Lower leg skin (tissue), 3 donors: ENCODE data around the gene NECTIN1.

Experiments
- POLR2A ChIP-seq, 2 donors: fragments of 450-650 bp; IDR thresholded peaks; one replicate each; pipeline ENCODE4 v1.6.1; 2016 to 2017; ENCODE audit warnings: antibody characterized with exemption in 2 of 2, mild to moderate bottlenecking in 1 of 2, moderate library complexity in 1 of 2
- TF ChIP-seq, protein P1 (sequence below), 3 donors: fragments of 450-650 bp; IDR thresholded peaks; one replicate each; pipeline ENCODE4 v1.5.1; 2016; ENCODE audit warnings: antibody characterized with exemption in 3 of 3, mild to moderate bottlenecking in 3 of 3, moderate library complexity in 2 of 3

DNA sequence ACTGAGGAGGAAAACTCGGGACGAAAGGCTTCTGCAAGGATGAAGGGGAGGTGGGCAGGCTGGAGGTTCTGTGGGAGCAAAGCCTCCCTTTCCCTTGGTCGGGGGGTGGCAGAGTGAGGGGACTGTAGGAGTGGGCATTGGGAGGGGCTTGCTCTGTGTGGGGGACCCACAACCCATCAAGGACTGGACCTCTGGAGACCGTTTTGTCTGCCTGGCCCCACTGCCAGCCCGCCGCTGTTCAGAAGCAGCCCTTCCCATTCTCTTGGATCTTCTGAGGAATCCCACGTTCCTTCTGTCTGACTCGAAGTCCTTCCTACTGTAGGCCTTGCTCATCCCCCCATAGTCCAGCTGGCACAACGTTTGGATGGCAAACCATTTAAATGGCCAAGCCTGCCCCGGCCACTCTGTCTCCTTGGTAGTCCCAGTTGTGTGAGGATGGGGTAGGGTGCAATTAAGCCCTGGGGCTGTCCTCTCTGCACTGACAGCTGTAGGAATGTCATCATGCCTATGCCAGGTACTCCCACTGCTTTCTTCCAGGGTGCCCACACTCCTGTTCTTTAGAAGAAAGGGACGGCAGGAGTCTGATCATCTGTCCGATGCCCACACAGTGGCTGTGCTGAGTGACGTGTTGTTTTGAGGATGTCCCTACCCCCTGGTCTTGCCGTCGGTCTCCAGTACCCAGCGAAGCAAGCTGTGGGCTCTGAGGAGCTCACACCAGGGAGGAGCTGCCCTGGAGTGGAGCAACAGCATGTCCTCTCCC is 17.0 kb upstream of the NECTIN1 start:
- TF ChIP-seq, protein P1, sequence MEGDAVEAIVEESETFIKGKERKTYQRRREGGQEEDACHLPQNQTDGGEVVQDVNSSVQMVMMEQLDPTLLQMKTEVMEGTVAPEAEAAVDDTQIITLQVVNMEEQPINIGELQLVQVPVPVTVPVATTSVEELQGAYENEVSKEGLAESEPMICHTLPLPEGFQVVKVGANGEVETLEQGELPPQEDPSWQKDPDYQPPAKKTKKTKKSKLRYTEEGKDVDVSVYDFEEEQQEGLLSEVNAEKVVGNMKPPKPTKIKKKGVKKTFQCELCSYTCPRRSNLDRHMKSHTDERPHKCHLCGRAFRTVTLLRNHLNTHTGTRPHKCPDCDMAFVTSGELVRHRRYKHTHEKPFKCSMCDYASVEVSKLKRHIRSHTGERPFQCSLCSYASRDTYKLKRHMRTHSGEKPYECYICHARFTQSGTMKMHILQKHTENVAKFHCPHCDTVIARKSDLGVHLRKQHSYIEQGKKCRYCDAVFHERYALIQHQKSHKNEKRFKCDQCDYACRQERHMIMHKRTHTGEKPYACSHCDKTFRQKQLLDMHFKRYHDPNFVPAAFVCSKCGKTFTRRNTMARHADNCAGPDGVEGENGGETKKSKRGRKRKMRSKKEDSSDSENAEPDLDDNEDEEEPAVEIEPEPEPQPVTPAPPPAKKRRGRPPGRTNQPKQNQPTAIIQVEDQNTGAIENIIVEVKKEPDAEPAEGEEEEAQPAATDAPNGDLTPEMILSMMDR (IDR thresholded peaks at IDR 0.05): no peak
- TF ChIP-seq POLR2A (IDR thresholded peaks at IDR 0.05): no peak
